Osteoblast (primary cell): ENCODE results near the gene SHANK1. TPM values are rescaled to one million over a fixed set of nuclear protein-coding genes. Genes with fewer than 3 reads are reported as not detected.
A peak's percentile ranks its signal among the peaks of the same experiment; 100 is the strongest.

Experiments
- DNase-seq: peaks from one replicate; pipeline ENCODE4 v3.0.0; 2011; ENCODE audit warnings: low spot score, mixed read lengths; ENCODE audit not compliant: insufficient read length; ENCODE audit errors: missing footprints
- H2AFZ ChIP-seq: 2 replicates; pipeline ENCODE4 v1.6.0; 2011; ENCODE audit warnings: mild to moderate bottlenecking, low read length
- H3K27ac ChIP-seq: 2 replicates; pipeline ENCODE4 v1.5.1; 2011; ENCODE audit warnings: mild to moderate bottlenecking, low read depth, low read length, moderate library complexity
- H3K27me3 ChIP-seq: 2 replicates; pipeline ENCODE4 v1.6.0; 2012; ENCODE audit warnings: mild to moderate bottlenecking, control low read depth, inconsistent platforms, low read length, moderate library complexity; ENCODE audit not compliant: insufficient read depth
- H3K36me3 ChIP-seq: 2 replicates; pipeline ENCODE4 v1.5.1; 2011; ENCODE audit warnings: mild to moderate bottlenecking, low read length, control low read depth, moderate library complexity; ENCODE audit not compliant: insufficient read depth
- H3K4me1 ChIP-seq: 2 replicates; pipeline ENCODE4 v1.5.1; 2011; ENCODE audit warnings: mild to moderate bottlenecking, low read length, control low read depth, moderate library complexity; ENCODE audit not compliant: insufficient read depth
- H3K4me2 ChIP-seq: 2 replicates; pipeline ENCODE4 v1.6.0; 2011; ENCODE audit warnings: mild to moderate bottlenecking, low read length; ENCODE audit not compliant: insufficient read depth
- H3K4me3 ChIP-seq: fragments of 200-600 bp; sonication (generic); 3 replicates; pipeline ENCODE4 v1.5.1; 2012; ENCODE audit warnings: mild to moderate bottlenecking, low read length, inconsistent platforms; ENCODE audit not compliant: insufficient read depth
- H3K79me2 ChIP-seq: 2 replicates; pipeline ENCODE4 v1.6.0; 2012; ENCODE audit warnings: mild to moderate bottlenecking, low read length, control low read depth, inconsistent platforms; ENCODE audit not compliant: insufficient read depth
- H3K9me3 ChIP-seq: 2 replicates; pipeline ENCODE4 v1.5.1; 2011; ENCODE audit warnings: low read depth, low read length, control low read depth
- H4K20me1 ChIP-seq: 2 replicates; pipeline ENCODE4 v1.6.0; 2012; ENCODE audit warnings: mild to moderate bottlenecking, low read length, control low read depth; ENCODE audit not compliant: insufficient read depth
- total RNA-seq: library from RNA; depleted of rRNA; stranded (reverse); fragments of >200 nt; gene quantifications from 2 replicates; pipeline ENCODE4 v1.2.3, GENCODE V29; 2012
- TF ChIP-seq, protein P1 (sequence below): IDR thresholded peaks from 2 replicates; pipeline ENCODE4 v1.5.1; 2011; ENCODE audit warnings: mild to moderate bottlenecking, low read depth, low read length, moderate library complexity; ENCODE audit errors: extremely low read depth

Gene SHANK1
- total RNA-seq, 1 donor, result 1.1 TPM

DNA sequence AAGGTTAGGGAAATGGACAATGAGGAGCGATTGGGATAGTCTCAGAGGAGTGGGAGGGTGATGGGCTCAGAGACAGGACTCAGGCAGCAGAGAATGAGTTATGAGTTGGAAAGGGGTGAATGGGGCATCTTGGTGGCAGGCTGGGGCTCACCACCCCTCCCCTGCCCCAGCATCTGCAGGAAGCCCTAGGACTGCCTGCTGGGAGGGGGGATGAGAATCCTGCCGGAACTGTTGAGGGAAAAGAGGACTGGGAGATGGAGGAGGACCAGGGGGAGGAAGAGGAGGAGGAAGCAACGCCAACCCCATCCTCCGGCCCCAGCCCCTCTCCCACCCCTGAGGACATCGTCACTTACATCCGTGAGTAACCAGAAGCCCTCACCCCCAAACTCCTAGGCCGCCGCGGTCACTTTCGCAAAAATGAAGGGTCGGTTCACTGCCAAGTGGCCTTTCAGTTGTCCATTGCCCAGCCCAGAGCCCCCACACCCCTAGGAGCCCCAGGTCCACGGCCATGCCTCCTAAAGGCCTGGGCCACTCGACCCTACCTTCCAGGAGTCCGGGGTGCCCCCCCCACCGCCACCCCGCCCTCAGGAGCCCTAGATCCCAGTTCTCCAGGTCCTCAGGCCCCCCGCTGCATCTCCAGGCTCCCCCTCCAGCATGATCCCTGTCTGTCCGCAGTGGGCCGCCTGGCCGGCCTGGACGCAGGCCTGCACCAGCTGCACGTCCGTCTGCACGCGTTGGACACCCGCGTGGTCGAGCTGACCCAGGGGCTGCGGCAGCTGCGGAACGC lies 4.3 kb upstream of the SHANK1 start:
- DNase-seq, result peak; percentile 92

GRCh38 chr19:50723069-50723468 lies 3.5 kb upstream of the SHANK1 start, which contains the start of gene CLEC11A:
TSS of gene CLEC11A (plus strand) at chr19:50723364. CDS start at chr19:50723526, 162 bp downstream.
- Histone ChIP-seq H3K27ac (peak within 1 kb of the TSS; percentile 65), H2AFZ (peak within 1 kb of the TSS; percentile 94), H3K27me3 (no peaks in the 10 kb centered on the region), H3K9me3 (no peaks in the 10 kb centered on the region), H3K4me3 (peak within 1 kb of the TSS; percentile 85), H3K36me3 (peaks cover 12% of the 10 kb centered on the region), H3K4me2 (peak within 1 kb of the TSS; percentile 98), H3K79me2 (peaks cover 25% of the 10 kb centered on the region), H4K20me1 (peaks cover 14% of the 10 kb centered on the region), H3K4me1 (peaks cover 36% of the 10 kb centered on the region)
- TF ChIP-seq, protein P1, sequence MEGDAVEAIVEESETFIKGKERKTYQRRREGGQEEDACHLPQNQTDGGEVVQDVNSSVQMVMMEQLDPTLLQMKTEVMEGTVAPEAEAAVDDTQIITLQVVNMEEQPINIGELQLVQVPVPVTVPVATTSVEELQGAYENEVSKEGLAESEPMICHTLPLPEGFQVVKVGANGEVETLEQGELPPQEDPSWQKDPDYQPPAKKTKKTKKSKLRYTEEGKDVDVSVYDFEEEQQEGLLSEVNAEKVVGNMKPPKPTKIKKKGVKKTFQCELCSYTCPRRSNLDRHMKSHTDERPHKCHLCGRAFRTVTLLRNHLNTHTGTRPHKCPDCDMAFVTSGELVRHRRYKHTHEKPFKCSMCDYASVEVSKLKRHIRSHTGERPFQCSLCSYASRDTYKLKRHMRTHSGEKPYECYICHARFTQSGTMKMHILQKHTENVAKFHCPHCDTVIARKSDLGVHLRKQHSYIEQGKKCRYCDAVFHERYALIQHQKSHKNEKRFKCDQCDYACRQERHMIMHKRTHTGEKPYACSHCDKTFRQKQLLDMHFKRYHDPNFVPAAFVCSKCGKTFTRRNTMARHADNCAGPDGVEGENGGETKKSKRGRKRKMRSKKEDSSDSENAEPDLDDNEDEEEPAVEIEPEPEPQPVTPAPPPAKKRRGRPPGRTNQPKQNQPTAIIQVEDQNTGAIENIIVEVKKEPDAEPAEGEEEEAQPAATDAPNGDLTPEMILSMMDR, result no peak
- DNase-seq, result peak; percentile 98

More for the DNA sequence above, 4.3 kb upstream of the SHANK1 start:
- Histone ChIP-seq H3K36me3 (peaks cover 12% of the 10 kb centered on the region), H3K27me3 (no peaks in the 10 kb centered on the region), H2AFZ (peak overlapping the region; percentile 94), H3K4me1 (peaks cover 36% of the 10 kb centered on the region), H3K79me2 (peaks cover 25% of the 10 kb centered on the region), H3K4me3 (peak overlapping the region; percentile 85), H3K9me3 (no peaks in the 10 kb centered on the region), H4K20me1 (peaks cover 14% of the 10 kb centered on the region), H3K27ac (peak overlapping the region; percentile 65), H3K4me2 (peak overlapping the region; percentile 98)
- TF ChIP-seq, protein P1, result no peak

DNA sequence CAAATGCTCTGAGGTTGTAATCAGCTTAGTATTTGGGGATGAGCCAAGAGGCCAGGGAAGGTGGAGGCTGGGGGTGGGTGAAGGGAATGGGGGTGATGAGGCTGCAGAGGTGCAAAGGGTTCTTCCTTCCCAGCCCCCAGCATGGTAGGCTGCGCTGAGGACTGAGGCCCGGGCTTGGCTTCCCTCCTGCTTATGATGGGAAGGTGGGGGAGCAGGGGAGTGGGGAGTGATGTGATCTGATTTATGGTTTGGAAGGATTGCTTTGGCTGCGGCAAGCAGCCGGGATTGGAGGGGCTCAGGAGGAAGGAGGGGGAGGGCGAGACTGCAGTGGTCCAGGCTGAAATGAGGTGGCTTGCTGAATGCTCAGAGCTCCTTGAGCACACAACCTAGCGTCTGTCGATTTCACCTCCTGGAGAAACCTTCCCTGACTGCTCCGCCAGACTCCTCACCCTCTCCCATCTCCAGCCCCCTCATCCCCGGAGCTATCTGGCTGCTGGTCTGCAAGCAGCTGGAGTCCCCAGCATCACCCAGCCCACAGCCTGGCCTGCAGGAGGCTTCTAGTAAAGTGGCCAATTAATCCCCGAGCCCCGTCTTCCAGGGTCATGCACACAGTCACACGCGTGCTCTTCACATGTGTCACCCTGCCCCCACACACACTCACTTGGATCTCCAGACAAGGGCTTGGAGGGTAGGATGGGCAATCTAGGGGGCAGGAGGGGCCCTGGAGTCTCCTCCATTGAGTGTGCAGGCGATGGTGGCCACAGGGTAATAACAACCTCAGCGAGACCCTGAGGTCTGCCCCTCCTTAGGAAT lies 2.8 kb upstream of the SHANK1 start:
- H3K36me3 ChIP-seq, result peaks cover 12% of the 10 kb centered on the region
- H3K9me3 ChIP-seq, result no peaks in the 10 kb centered on the region
- TF ChIP-seq, protein P1, result no peak
- peaks cover 25% of the 10 kb centered on the region for H3K79me2 ChIP-seq
- H3K27me3 ChIP-seq, result no peaks in the 10 kb centered on the region
- H3K27ac ChIP-seq, result peak overlapping the region; percentile 65
- peak; percentile 85 for DNase-seq
- H3K4me1 ChIP-seq, result peaks cover 36% of the 10 kb centered on the region
- peak overlapping the region; percentile 85 for H3K4me3 ChIP-seq
- H4K20me1 ChIP-seq, result peaks cover 19% of the 10 kb centered on the region
- H3K4me2 ChIP-seq, result peak overlapping the region; percentile 98
- peak overlapping the region; percentile 94 for H2AFZ ChIP-seq
